ENCODE measurements around the gene PPHLN1.

GRCh38 chr12:42483521-42483790, 157.5 kb downstream of the PPHLN1 start:
- no peak for TF ChIP-seq POLR2A (IDR thresholded peaks at IDR 0.05)
- TF ChIP-seq CTCF (IDR thresholded peaks at IDR 0.05): no peak

Data from lower leg skin (tissue), 3 donors.